AG09319 (cell line): ENCODE measurements around the gene ELAVL1.
"Not testable (repeated sequence)": the region's sequence is repeated elsewhere in the genome, so short reads cannot be mapped to it uniquely, and the experiment has no call there.

ENCODE experiments used
- DNase-seq: peaks from one replicate; pipeline ENCODE4 v3.0.0-alpha.2; 2010; ENCODE audit warnings: low read depth; ENCODE audit errors: extremely low read depth
- CTCF ChIP-seq: IDR thresholded peaks from 2 replicates; pipeline ENCODE4 v1.5.1; 2011; ENCODE audit warnings: low read depth, mild to moderate bottlenecking, inconsistent platforms, low read length, moderate library complexity

The ELAVL1 gene

GRCh38 chr19:8030960-8031359 lies 25.5 kb upstream of the ELAVL1 start:
- DNase-seq, result no peak

GRCh38 chr19:8028951-8029491 lies 23.6 kb upstream of the ELAVL1 start:
- no peak for TF ChIP-seq CTCF
- DNase-seq, result no peak

More at GRCh38 chr19:8030960-8031359, 25.5 kb upstream of the ELAVL1 start:
- TF ChIP-seq CTCF, result no peak

- TF ChIP-seq CTCF, result no peak
- DNase-seq, result no peak
Observed at GRCh38 chr19:8025316-8025715, 19.9 kb upstream of the ELAVL1 start.

GRCh38 chr19:8024256-8024655 lies 18.8 kb upstream of the ELAVL1 start:
- DNase-seq, result not testable (repeated sequence)

GRCh38 chr19:8023371-8023770 lies 17.9 kb upstream of the ELAVL1 start:
- no peak for TF ChIP-seq CTCF
- no peak for DNase-seq

GRCh38 chr19:8022275-8022674 lies 16.8 kb upstream of the ELAVL1 start:
- DNase-seq, result no peak
- no peak for TF ChIP-seq CTCF

- DNase-seq, result no peak
- TF ChIP-seq CTCF, result no peak
Observed at GRCh38 chr19:8021374-8021773, 15.9 kb upstream of the ELAVL1 start.

- TF ChIP-seq CTCF, result no peak
Observed at GRCh38 chr19:8020681-8021080, 15.2 kb upstream of the ELAVL1 start.

More at GRCh38 chr19:8020681-8021080, 15.2 kb upstream of the ELAVL1 start:
- no peak for DNase-seq
